IMR-90 (cell line): ENCODE data around the gene COPS9. TPM values are rescaled to one million over a fixed set of nuclear protein-coding genes. Genes with fewer than 3 reads are reported as not detected.

ENCODE experiments used
- ATAC-seq: fragments of 200-7000 bp; cut with Tn5 transposase; 2 replicates; pipeline ENCODE4 v1.9.1; 2020; ENCODE audit warnings: low read depth, mild to moderate bottlenecking, moderate library complexity
- BruUV-seq: library from RNA; stranded (reverse); fragments of 400-500 nt; replicated peaks from 2 replicates; lab custom pipeline; 2021; lab: Mats Ljungman, UMichigan
- CTCF ChIA-PET: fragments of 300-600 bp; formaldehyde crosslinking; extraction: SDS; loops from one replicate; lab custom pipeline; 2021; ENCODE audit warnings: antibody characterized with exemption; lab: Yijun Ruan, JAX
- POLR2A ChIA-PET: fragments of 300-600 bp; sonication (Branson Sonifier 250); formaldehyde crosslinking; loops from one replicate; lab custom pipeline; 2022; ENCODE audit warnings: antibody characterized with exemption; ENCODE audit not compliant: unreplicated experiment; lab: Charles Lee
- DNase-seq: peaks from one replicate; pipeline ENCODE4 v3.0.0; 2013
- H2AFZ ChIP-seq: replicated peaks from 2 replicates; pipeline ENCODE3; 2013; ENCODE audit warnings: low read length, mild to moderate bottlenecking; ENCODE audit not compliant: poor library complexity
- H2AK5ac ChIP-seq: 2 replicates; pipeline ENCODE4 v1.6.1; 2013; ENCODE audit warnings: low read depth, low read length, inconsistent platforms
- H2AK9ac ChIP-seq: replicated peaks from 2 replicates; pipeline ENCODE3; 2013; ENCODE audit warnings: mild to moderate bottlenecking, low read depth, low read length, moderate library complexity; ENCODE audit not compliant: poor library complexity
- H2BK120ac ChIP-seq: 2 replicates; pipeline ENCODE4 v1.6.1; 2013; ENCODE audit warnings: low read depth, low read length, inconsistent platforms
- H2BK15ac ChIP-seq: 3 replicates; pipeline ENCODE4 v1.6.1; 2013; ENCODE audit warnings: low read depth, low read length, inconsistent platforms
- H2BK20ac ChIP-seq: 2 replicates; pipeline ENCODE4 v1.6.1; 2013; ENCODE audit warnings: low read depth, mild to moderate bottlenecking, inconsistent platforms, low read length, moderate library complexity
- H2BK5ac ChIP-seq: 2 replicates; pipeline ENCODE4 v1.6.1; 2013; ENCODE audit warnings: mild to moderate bottlenecking, low read depth, low read length, inconsistent platforms; ENCODE audit not compliant: poor library complexity, severe bottlenecking
- H3K14ac ChIP-seq: replicated peaks from 2 replicates; pipeline ENCODE4 v1.6.1; 2013; ENCODE audit warnings: low read depth, low read length, inconsistent platforms
- H3K18ac ChIP-seq: 2 replicates; pipeline ENCODE4 v1.6.1; 2013; ENCODE audit warnings: low read depth, low read length, control low read depth
- H3K23ac ChIP-seq: 2 replicates; pipeline ENCODE4 v1.6.1; 2013; ENCODE audit warnings: low read depth, low read length, inconsistent platforms
- H3K27ac ChIP-seq: 2 replicates; pipeline ENCODE4 v1.5.1; 2013; ENCODE audit warnings: mild to moderate bottlenecking, control low read depth, low read length; ENCODE audit not compliant: insufficient read depth
- H3K27me3 ChIP-seq: 2 replicates; pipeline ENCODE4 v1.6.1; 2013; ENCODE audit warnings: low read length; ENCODE audit not compliant: control insufficient read depth, insufficient read depth
- H3K36me3 ChIP-seq: 2 replicates; pipeline ENCODE4 v1.6.1; 2013; ENCODE audit warnings: low read length, mixed read lengths; ENCODE audit not compliant: control insufficient read depth, insufficient read depth
- H3K4ac ChIP-seq: 2 replicates; pipeline ENCODE4 v1.6.1; 2013; ENCODE audit warnings: low read depth, low read length, inconsistent platforms
- H3K4me1 ChIP-seq: 2 replicates; pipeline ENCODE4 v1.6.1; 2013; ENCODE audit warnings: low read length, mixed read lengths; ENCODE audit not compliant: control insufficient read depth, insufficient read depth
- H3K4me2 ChIP-seq: 2 replicates; pipeline ENCODE4 v1.6.1; 2013; ENCODE audit warnings: low read depth, mild to moderate bottlenecking, control low read depth, low read length, moderate library complexity
- H3K4me3 ChIP-seq: 2 replicates; pipeline ENCODE4 v1.5.1; 2013; ENCODE audit warnings: low read depth, mild to moderate bottlenecking, control low read depth, low read length, moderate library complexity; ENCODE audit not compliant: insufficient read depth
- H3K56ac ChIP-seq: 2 replicates; pipeline ENCODE4 v1.6.1; 2013; ENCODE audit warnings: low read length, inconsistent platforms; ENCODE audit not compliant: insufficient read depth; ENCODE audit errors: extremely low read depth
- H3K79me1 ChIP-seq, 2 experiments: 2 replicates each; pipeline ENCODE4 v1.6.1; 2013; ENCODE audit warnings: low read length in 2 of 2, inconsistent platforms in 1 of 2, low read depth in 1 of 2
- H3K9ac ChIP-seq: 2 replicates; pipeline ENCODE4 v1.6.1; 2013; ENCODE audit warnings: low read depth, low read length, control low read depth
- H3K9me1 ChIP-seq: 2 replicates; pipeline ENCODE4 v1.6.1; 2013; ENCODE audit warnings: low read length, inconsistent platforms; ENCODE audit not compliant: insufficient read depth
- H3K9me3 ChIP-seq: 2 replicates; pipeline ENCODE4 v1.6.1; 2013; ENCODE audit warnings: low read length; ENCODE audit not compliant: control insufficient read depth, insufficient read depth
- H4K20me1 ChIP-seq: 2 replicates; pipeline ENCODE4 v1.6.1; 2013; ENCODE audit warnings: low read length, inconsistent platforms; ENCODE audit not compliant: insufficient read depth
- H4K5ac ChIP-seq: 2 replicates; pipeline ENCODE4 v1.6.1; 2013; ENCODE audit warnings: mild to moderate bottlenecking, low read depth, low read length, control low read depth
- H4K8ac ChIP-seq, 2 experiments: 2 replicates each; pipeline ENCODE4 v1.6.1; 2013; ENCODE audit warnings: low read depth in 2 of 2, low read length in 2 of 2, control low read depth in 1 of 2, inconsistent platforms in 1 of 2
- H4K91ac ChIP-seq: 2 replicates; pipeline ENCODE4 v1.6.1; 2013; ENCODE audit warnings: low read depth, low read length, inconsistent platforms; ENCODE audit not compliant: insufficient read depth
- CEBPB ChIP-seq: IDR thresholded peaks from 2 replicates; pipeline ENCODE4 v1.6.1; 2012; ENCODE audit warnings: low read depth, low read length, improper control_type of control experiment
- CHD1 ChIP-seq: IDR thresholded peaks from 2 replicates; pipeline ENCODE4 v1.6.1; 2012; ENCODE audit warnings: low read depth, low read length, improper control_type of control experiment
- ELK1 ChIP-seq: fragments of 150-350 bp; IDR thresholded peaks from 2 replicates; pipeline ENCODE4 v1.6.1; 2016; ENCODE audit warnings: low read depth, mild to moderate bottlenecking, low read length, moderate library complexity, borderline replicate concordance
- FOS ChIP-seq: fragments of 150-350 bp; IDR thresholded peaks from 2 replicates; pipeline ENCODE4 v1.6.1; 2016; ENCODE audit warnings: low read depth, low read length
- MAFK ChIP-seq: IDR thresholded peaks from 2 replicates; pipeline ENCODE4 v1.6.1; 2012; ENCODE audit warnings: low read depth, low read length, improper control_type of control experiment
- MAZ ChIP-seq: IDR thresholded peaks from 2 replicates; pipeline ENCODE4 v1.6.1; 2012; ENCODE audit warnings: low read depth, mild to moderate bottlenecking, low read length, improper control_type of control experiment, moderate library complexity, borderline replicate concordance
- MXI1 ChIP-seq: IDR thresholded peaks from 2 replicates; pipeline ENCODE4 v1.6.1; 2012; ENCODE audit warnings: low read depth, mild to moderate bottlenecking, low read length, moderate library complexity, borderline replicate concordance
- POLR2A ChIP-seq: IDR thresholded peaks from 2 replicates; pipeline ENCODE4 v1.6.1; 2012; ENCODE audit warnings: mild to moderate bottlenecking, low read depth, low read length
- RAD21 ChIP-seq: IDR thresholded peaks from 2 replicates; pipeline ENCODE4 v1.6.1; 2012; ENCODE audit warnings: low read length, improper control_type of control experiment
- RCOR1 ChIP-seq: IDR thresholded peaks from 2 replicates; pipeline ENCODE4 v1.6.1; 2012; ENCODE audit warnings: mild to moderate bottlenecking, low read length, improper control_type of control experiment; ENCODE audit not compliant: insufficient replicate concordance
- RFX5 ChIP-seq: IDR thresholded peaks from 2 replicates; pipeline ENCODE4 v1.8.0; 2012; ENCODE audit warnings: low read depth, mild to moderate bottlenecking, low read length, moderate library complexity
- SMC3 ChIP-seq: fragments of 150-350 bp; IDR thresholded peaks from 2 replicates; pipeline ENCODE4 v1.6.1; 2016; ENCODE audit warnings: low read depth, mild to moderate bottlenecking, antibody characterized with exemption, low read length, moderate library complexity
- WGBS, 2 experiments: methylation state at CpG; one replicate each; pipeline versions ENCODE4 v1.1.5 to v1.1.7; 2013; ENCODE audit warnings: missing lambda C conversion rate in 2 of 2; ENCODE audit not compliant: insufficient read length in 1 of 2; ENCODE audit errors: extremely low coverage in 2 of 2; 5-methylcytosine and 5-hydroxymethylcytosine counted together
- dilution Hi-C: fragments of 300-500 bp; cut with HindIII; formaldehyde crosslinking; loops from one replicate; pipeline ENCODE4 v1.14.3; 2018; ENCODE audit warnings: low sequenced_read_pairs; ENCODE audit not compliant: unreplicated experiment
- in situ Hi-C: fragments of 300-500 bp; cut with MboI; formaldehyde crosslinking; loops from 3 replicates; pipeline ENCODE4 v1.14.3; 2019; ENCODE audit warnings: low sequenced_read_pairs, inconsistent platforms, mixed read lengths
- intact Hi-C: fragments of 100-400 bp; cut with micrococcal nuclease; formaldehyde crosslinking; loops from 2 replicates; pipeline ENCODE4 v1.10.0; 2022
- polyA plus RNA-seq, 3 experiments: library from polyadenylated mRNA; depleted of rRNA; stranded (reverse); fragments of >200 nt; gene quantifications; 2 replicates each; pipeline ENCODE4 v1.2.3, GENCODE V29; 2012; ENCODE audit warnings: low replicate concordance in 1 of 3
- total RNA-seq: library from RNA; depleted of rRNA; stranded (reverse); fragments of >200 nt; gene quantifications from 2 replicates; pipeline ENCODE4 v1.2.3, GENCODE V29; 2012
- TF ChIP-seq, protein P1 (sequence below): conservative IDR thresholded peaks from 2 replicates; pipeline ENCODE4 v1.5.1; 2012; ENCODE audit warnings: mild to moderate bottlenecking, low read depth, low read length, improper control_type of control experiment

COPS9 gene
- total and polyA plus RNA-seq, 2 of the 4 experiments (the other 2 are of a cell fraction): 85.9 to 309 TPM

DNA sequence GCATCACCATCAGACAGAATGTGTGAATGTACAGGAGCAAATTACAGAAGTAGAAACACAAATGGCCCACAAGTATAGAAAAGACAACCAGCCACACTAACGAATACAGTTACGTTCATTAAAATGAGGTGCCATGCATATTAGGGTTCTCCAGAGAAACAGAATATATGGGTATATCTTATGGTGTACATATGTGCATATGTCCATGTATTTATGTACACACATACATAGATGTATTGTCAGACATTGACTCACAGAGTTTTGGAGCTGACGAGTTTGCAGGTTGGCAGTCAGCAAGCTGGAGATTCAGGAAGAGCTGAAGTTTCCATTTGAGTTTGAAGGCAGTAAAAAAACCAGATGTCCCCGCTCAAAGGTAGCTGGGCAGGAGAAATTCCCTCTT lies 33.0 kb downstream of the COPS9 start:
- Histone ChIP-seq H2AK9ac (no peak overlapping the region), H4K5ac (no peak overlapping the region), H2AFZ (no peak overlapping the region), H4K91ac (no peak overlapping the region), H3K18ac (no peak overlapping the region), H3K4ac (no peak overlapping the region), H3K14ac (no peak overlapping the region), H3K4me2 (no peak overlapping the region), H2BK15ac (no peak overlapping the region), H2BK5ac (no peak overlapping the region), H4K20me1 (no peaks in the 10 kb centered on the region), H3K56ac (no peak overlapping the region), H3K4me1 (no peaks in the 10 kb centered on the region), H4K8ac (no peak overlapping the region), H3K4me3 (no peak overlapping the region), H3K27me3 (no peaks in the 10 kb centered on the region; the same call in none of the 2 replicates), H2AK5ac (no peak overlapping the region), H3K9me1 (no peaks in the 10 kb centered on the region), H3K27ac (no peak overlapping the region), H2BK20ac (no peak overlapping the region), H3K9me3 (no peaks in the 10 kb centered on the region), H3K9ac (no peak overlapping the region), H2BK120ac (no peak overlapping the region), H3K79me1 (no peaks in the 10 kb centered on the region), H3K36me3 (no peaks in the 10 kb centered on the region), H3K23ac (no peak overlapping the region)
- CTCF ChIA-PET: no interaction called here
- intact Hi-C loops: no loop called here
- WGBS, 2 experiments: 40% methylated on average over 1 of the region's 4 CpGs; no CpG with 5 or more reads in 1 of the 2 experiments
- DNase-seq (no peak), ATAC-seq (no peak)
- BruUV-seq: no TSS peak
- in situ Hi-C loops: no loop called here
- dilution Hi-C loops: no loop called here
- POLR2A ChIA-PET: no interaction called here
- TF ChIP-seq MXI1: no peak
- no peak for TF ChIP-seq ELK1
- TF ChIP-seq RCOR1: no peak
- TF ChIP-seq MAZ: no peak
- no peak for TF ChIP-seq FOS
- TF ChIP-seq MAFK: no peak
- no peak for TF ChIP-seq CHD1
- TF ChIP-seq CEBPB: no peak
- no peak for TF ChIP-seq RAD21
- no peak for TF ChIP-seq POLR2A
- TF ChIP-seq, protein P1, sequence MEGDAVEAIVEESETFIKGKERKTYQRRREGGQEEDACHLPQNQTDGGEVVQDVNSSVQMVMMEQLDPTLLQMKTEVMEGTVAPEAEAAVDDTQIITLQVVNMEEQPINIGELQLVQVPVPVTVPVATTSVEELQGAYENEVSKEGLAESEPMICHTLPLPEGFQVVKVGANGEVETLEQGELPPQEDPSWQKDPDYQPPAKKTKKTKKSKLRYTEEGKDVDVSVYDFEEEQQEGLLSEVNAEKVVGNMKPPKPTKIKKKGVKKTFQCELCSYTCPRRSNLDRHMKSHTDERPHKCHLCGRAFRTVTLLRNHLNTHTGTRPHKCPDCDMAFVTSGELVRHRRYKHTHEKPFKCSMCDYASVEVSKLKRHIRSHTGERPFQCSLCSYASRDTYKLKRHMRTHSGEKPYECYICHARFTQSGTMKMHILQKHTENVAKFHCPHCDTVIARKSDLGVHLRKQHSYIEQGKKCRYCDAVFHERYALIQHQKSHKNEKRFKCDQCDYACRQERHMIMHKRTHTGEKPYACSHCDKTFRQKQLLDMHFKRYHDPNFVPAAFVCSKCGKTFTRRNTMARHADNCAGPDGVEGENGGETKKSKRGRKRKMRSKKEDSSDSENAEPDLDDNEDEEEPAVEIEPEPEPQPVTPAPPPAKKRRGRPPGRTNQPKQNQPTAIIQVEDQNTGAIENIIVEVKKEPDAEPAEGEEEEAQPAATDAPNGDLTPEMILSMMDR: no peak
- no peak for TF ChIP-seq RFX5
- TF ChIP-seq SMC3: no peak
